Effector CD4-positive, alpha-beta T cell (primary cell): Measurements from ENCODE around the gene TMEM143.

ENCODE experiments used
- DNase-seq: peaks from one replicate; pipeline ENCODE4 v3.0.0-alpha.2; 2020

Gene TMEM143

DNA sequence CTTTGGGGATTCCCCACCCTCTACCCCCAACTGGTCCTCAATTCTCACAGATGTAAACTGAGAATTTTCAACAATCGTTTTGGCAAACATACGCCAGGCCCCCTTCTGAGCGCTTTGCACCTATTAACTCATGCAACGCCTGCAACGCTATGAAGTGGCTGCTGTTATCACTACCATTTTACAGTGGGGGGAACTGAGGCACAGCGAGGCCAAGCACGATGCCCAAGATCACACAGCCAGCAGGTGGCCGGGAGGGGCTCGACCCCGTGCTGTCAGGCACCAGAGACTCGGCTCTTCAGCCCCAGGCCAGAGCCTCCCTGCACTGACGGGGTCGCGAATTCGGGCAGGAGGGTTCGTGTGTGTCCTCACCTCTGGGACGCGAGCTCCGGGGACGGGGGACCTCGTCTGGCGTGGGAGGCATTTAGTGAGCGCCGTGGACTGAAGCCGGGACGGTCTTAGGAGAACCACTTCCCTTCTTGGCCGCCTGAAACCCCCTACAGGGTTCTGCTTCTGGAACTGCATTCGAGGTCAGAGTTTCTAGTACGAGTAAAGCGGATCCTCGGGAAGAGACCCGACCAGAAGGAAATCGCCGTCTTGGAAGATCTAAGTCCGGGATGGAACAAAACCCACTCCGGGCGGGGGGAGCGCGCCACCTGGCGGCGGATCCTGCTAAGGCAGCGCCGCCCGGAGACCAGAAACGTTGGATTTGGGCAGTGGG, 72.8 kb downstream of the TMEM143 start:
- DNase-seq: peak; percentile 62

DNA sequence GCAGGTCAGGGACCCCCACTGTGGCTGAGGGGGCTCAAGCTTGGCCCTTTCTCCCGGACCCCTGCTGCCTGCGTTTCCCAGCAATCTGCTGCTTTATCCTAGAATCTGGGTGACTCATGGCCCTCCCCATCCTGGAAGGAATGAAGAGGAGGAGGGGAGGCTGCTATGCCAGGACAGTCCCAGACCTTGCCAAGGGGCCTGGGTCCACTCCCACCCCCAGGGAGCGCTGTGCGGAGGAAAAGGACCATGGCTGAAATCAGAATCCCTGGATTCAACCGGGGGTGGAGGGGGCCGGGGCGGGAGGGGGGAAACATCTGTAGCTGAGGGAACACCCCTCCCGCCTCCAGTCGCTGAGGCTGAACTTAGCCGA, 73.4 kb downstream of the TMEM143 start:
- no peak for DNase-seq

DNA sequence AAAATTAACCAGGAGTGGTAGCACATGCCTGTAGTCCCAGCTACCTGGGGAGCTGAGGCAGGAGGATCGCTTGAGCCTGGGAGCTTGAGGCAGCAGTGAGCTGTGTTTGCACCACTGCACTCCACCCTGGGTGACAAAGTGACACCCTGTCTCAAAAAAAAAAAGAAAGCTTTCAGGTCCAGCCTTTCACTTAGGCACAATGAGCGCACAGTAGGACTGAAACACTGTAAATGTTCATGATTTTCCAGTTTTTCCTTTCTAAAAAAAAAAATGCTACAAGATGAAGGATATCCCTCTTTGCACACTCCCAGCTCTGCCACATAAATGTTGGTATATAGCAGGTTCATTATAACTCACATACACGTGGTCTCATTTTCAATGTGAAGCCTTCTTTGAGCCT, 76.0 kb downstream of the TMEM143 start:
- DNase-seq: no peak

DNA sequence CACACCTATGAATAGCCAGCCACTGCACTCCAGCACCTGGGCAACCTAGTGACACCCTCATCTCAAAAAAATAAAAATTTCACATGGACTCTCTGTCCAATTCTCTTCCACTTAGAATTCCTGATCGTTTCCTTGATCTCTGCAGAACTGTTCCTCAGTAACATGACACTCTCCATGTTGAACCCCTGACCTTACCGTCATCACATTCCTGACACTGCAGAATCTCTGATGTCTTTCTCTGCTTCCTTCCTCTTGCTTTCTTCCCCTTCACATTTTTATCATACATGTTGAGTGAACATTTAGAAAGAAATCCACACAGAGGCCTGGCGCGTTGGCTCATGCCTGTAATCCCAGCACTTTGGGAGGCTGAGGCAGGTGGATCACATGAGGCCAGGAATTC, 78.8 kb downstream of the TMEM143 start:
- no peak for DNase-seq

DNA sequence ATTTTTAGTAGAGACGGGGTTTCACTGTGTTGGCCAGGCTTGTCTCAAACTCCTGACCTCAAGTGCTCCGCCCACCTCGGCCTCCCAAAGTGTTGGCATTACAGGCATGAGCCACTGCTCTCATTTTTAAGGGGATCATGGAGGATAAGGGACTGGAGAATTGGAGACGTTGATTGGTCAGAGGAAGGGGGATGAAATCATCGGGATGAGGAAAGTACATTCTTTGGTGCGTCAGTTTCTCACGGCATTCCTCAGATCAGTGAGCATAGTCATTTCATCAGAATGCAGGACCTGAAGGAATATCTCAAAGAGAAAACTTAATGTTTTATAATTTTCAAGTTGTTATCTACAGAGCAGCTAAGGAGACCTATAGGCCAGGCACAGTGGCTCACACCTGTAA, 79.8 kb downstream of the TMEM143 start:
- no peak for DNase-seq
